Neuronal stem cell (in vitro differentiated cells): ENCODE results near the gene ADRB2.

Experiments used
- DNase-seq: peaks from one replicate; pipeline ENCODE4 v3.0.0-alpha.2; 2013; ENCODE audit warnings: low spot score
- H2AFZ ChIP-seq: one replicate; pipeline ENCODE4 v1.6.1; 2013; ENCODE audit warnings: mild to moderate bottlenecking, low read length, inconsistent platforms
- H2AK5ac ChIP-seq: 2 replicates; pipeline ENCODE4 v1.6.1; 2013; ENCODE audit warnings: low read depth, mild to moderate bottlenecking, inconsistent platforms, low read length, moderate library complexity, mixed read lengths
- H2BK120ac ChIP-seq: 2 replicates; pipeline ENCODE4 v1.6.1; 2013; ENCODE audit warnings: low read depth, mild to moderate bottlenecking, inconsistent platforms, low read length, moderate library complexity, mixed read lengths
- H2BK12ac ChIP-seq: one replicate; pipeline ENCODE4 v1.6.1; 2013; ENCODE audit warnings: low read length, inconsistent platforms
- H2BK15ac ChIP-seq: 2 replicates; pipeline ENCODE4 v1.6.1; 2013; ENCODE audit warnings: mild to moderate bottlenecking, low read length, inconsistent platforms, mixed read lengths
- H2BK5ac ChIP-seq: one replicate; pipeline ENCODE4 v1.6.1; 2013; ENCODE audit warnings: inconsistent platforms, mild to moderate bottlenecking, low read length, moderate library complexity
- H3K14ac ChIP-seq: one replicate; pipeline ENCODE4 v1.6.1; 2013; ENCODE audit warnings: low read length, inconsistent platforms
- H3K18ac ChIP-seq: 2 replicates; pipeline ENCODE4 v1.6.1; 2013; ENCODE audit warnings: low read length, inconsistent platforms
- H3K23ac ChIP-seq: 2 replicates; pipeline ENCODE4 v1.6.1; 2013; ENCODE audit warnings: low read depth, mild to moderate bottlenecking, mixed read lengths, low read length, inconsistent platforms; ENCODE audit not compliant: poor library complexity
- H3K27ac ChIP-seq: replicated peaks from 3 replicates; pipeline ENCODE4 v1.5.1; 2013; ENCODE audit warnings: low read length, inconsistent platforms
- H3K27me3 ChIP-seq, 3 experiments: 2 replicates each; pipeline ENCODE4 v1.6.1; 2013; ENCODE audit warnings: low read length in 3 of 3, mild to moderate bottlenecking in 2 of 3, inconsistent platforms in 1 of 3, low read depth in 1 of 3, mixed read lengths in 1 of 3, moderate library complexity in 1 of 3; ENCODE audit not compliant: control insufficient read depth in 3 of 3, insufficient read depth in 3 of 3
- H3K36me3 ChIP-seq, 2 donors: replicated peaks in 1 of 2; 2 replicates each; pipeline ENCODE4 v1.6.1; 2013; ENCODE audit warnings: low read length in 2 of 2; ENCODE audit not compliant: control insufficient read depth in 2 of 2, insufficient read depth in 2 of 2
- H3K4ac ChIP-seq: 2 replicates; pipeline ENCODE4 v1.6.1; 2013; ENCODE audit warnings: inconsistent platforms, mild to moderate bottlenecking, low read length, moderate library complexity
- H3K4me1 ChIP-seq, 2 donors: 1 replicate in 1 of 2; 2 replicates in 1 of 2; pipeline ENCODE4 v1.6.1; 2013; ENCODE audit warnings: low read length in 2 of 2, low read depth in 1 of 2; ENCODE audit not compliant: control insufficient read depth in 2 of 2, insufficient read depth in 1 of 2
- H3K4me2 ChIP-seq: one replicate; pipeline ENCODE4 v1.6.1; 2013; ENCODE audit warnings: mild to moderate bottlenecking, low read length, inconsistent platforms; ENCODE audit not compliant: insufficient read depth, poor library complexity, severe bottlenecking
- H3K4me3 ChIP-seq, 2 donors: 2 replicates each; pipeline ENCODE4 v1.5.1; 2013; ENCODE audit warnings: low read length in 2 of 2, mild to moderate bottlenecking in 2 of 2, inconsistent platforms in 1 of 2, moderate library complexity in 1 of 2
- H3K79me1 ChIP-seq: one replicate; pipeline ENCODE4 v1.6.1; 2013; ENCODE audit warnings: low read depth, mild to moderate bottlenecking, inconsistent platforms, low read length, moderate library complexity
- H3K9ac ChIP-seq: one replicate; pipeline ENCODE4 v1.6.1; 2013; ENCODE audit warnings: mild to moderate bottlenecking, low read depth, low read length, inconsistent platforms; ENCODE audit not compliant: poor library complexity
- H3K9me3 ChIP-seq, 2 donors: replicated peaks in 1 of 2; 2 replicates each; pipeline versions ENCODE3 to v1.6.1; 2013; ENCODE audit warnings: low read length in 2 of 2, mild to moderate bottlenecking in 2 of 2, inconsistent platforms in 1 of 2, low read depth in 1 of 2, mixed read lengths in 1 of 2, moderate library complexity in 1 of 2; ENCODE audit not compliant: control insufficient read depth in 2 of 2, insufficient read depth in 1 of 2
- H4K8ac ChIP-seq: one replicate; pipeline ENCODE4 v1.6.1; 2013; ENCODE audit warnings: low read depth, mild to moderate bottlenecking, inconsistent platforms, low read length, moderate library complexity
- H4K91ac ChIP-seq: one replicate; pipeline ENCODE4 v1.6.1; 2013; ENCODE audit warnings: low read length, low read depth, mild to moderate bottlenecking, inconsistent platforms; ENCODE audit not compliant: poor library complexity
- WGBS, 2 donors: extraction: QIAGEN DNeasy Blood & Tissue Kit; methylation state at CpG; one replicate each; pipeline ENCODE4 v1.1.7; 2013; ENCODE audit warnings: missing lambda C conversion rate in 2 of 2, mixed read lengths in 1 of 2; ENCODE audit not compliant: insufficient read length in 2 of 2, insufficient replicate concordance in 1 of 2; ENCODE audit errors: extremely low coverage in 2 of 2; 5-methylcytosine and 5-hydroxymethylcytosine counted together

Gene ADRB2

DNA sequence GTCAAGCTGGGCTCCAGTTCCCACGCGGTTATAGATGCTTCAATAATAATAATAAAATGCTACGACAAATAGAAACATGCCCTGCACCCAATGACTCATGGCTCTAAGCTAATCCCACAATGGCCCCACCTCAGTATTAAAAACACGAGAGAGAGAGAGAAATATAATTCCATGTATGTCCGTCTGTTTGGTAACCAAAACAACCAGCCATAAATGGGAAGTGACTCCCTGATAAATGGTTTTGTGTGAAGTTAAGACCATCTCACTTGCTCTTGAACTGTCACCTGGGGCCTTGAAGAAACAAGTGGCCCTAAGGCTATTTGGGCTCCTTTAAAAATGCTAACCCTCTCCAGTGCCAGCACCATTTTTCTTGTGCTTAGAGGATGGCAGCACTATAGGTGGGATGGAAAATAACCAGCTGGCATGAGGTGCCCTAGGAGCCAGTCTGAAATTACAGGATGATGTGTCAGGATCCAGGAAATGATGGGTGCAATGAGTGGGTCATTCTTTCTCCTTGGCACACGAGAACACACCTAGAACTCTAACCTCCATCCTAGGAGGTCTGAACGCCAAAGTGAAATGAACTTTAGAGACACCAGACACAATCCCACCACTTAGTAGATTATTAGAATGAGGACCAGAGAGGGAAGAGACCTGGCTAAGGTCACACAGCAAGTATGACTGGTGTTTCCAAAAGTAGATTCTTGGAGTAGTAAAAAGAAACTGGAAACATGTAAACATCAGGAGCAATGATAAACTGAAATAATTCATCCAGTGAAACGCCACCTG is 35.7 kb upstream of the ADRB2 start:
- Histone ChIP-seq H3K4me3 (no peak overlapping the region), H4K8ac (no peak overlapping the region), H3K18ac (no peak overlapping the region), H3K4me1 (peaks cover 0 to 3% of the 10 kb centered on the region in 2 donors), H3K79me1 (no peaks in the 10 kb centered on the region), H2BK5ac (no peak overlapping the region), H2BK15ac (no peak overlapping the region), H3K23ac (no peak overlapping the region), H3K9me3 (no peaks in the 10 kb centered on the region), H2BK120ac (no peak overlapping the region), H2AK5ac (no peak overlapping the region), H3K36me3 (no peaks in the 10 kb centered on the region), H4K91ac (no peak overlapping the region), H2AFZ (no peak overlapping the region), H3K14ac (no peak overlapping the region), H3K9ac (no peak overlapping the region), H3K4me2 (no peak overlapping the region), H3K27ac (no peak overlapping the region), H2BK12ac (no peak overlapping the region), H3K27me3 (no peaks in the 10 kb centered on the region), H3K4ac (no peak overlapping the region)
- WGBS, 2 donors = no CpG with 5 or more reads among the region's 8 CpGs
- DNase-seq = no peak

DNA sequence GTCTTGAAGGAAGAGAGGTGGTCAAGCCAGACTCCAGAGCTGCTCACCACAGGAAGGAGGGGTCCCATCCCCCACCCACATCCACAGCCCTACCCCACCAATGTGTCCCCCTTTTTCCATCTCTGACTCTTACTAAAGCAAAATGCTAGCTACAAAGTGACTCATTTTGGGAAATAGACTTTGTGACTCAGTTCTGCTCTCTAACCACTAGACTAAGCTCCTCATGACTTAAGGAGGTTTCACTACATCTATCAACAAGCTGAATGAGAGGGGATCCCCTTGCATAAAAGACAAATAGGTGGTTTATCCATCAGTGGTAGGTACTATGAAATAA is 35.1 kb upstream of the ADRB2 start:
- Histone ChIP-seq H4K91ac (no peak overlapping the region), H3K4me2 (no peak overlapping the region), H3K9ac (no peak overlapping the region), H2AFZ (no peak overlapping the region), H2BK120ac (no peak overlapping the region), H3K23ac (no peak overlapping the region), H3K14ac (no peak overlapping the region), H2BK15ac (no peak overlapping the region), H3K27me3 (no peaks in the 10 kb centered on the region), H3K79me1 (no peaks in the 10 kb centered on the region), H3K36me3 (no peaks in the 10 kb centered on the region), H3K4me3 (no peak overlapping the region), H2BK5ac (no peak overlapping the region), H3K27ac (no peak overlapping the region), H2BK12ac (no peak overlapping the region), H3K9me3 (no peaks in the 10 kb centered on the region), H4K8ac (no peak overlapping the region), H3K18ac (no peak overlapping the region), H3K4ac (no peak overlapping the region), H3K4me1 (peaks cover 0 to 3% of the 10 kb centered on the region in 2 donors), H2AK5ac (no peak overlapping the region)
- no peak for DNase-seq

- Histone ChIP-seq H3K4me1 (peaks cover 0 to 3% of the 10 kb centered on the region in 2 donors), H2AFZ (no peak overlapping the region), H3K27ac (no peak overlapping the region), H3K79me1 (no peaks in the 10 kb centered on the region), H3K23ac (no peak overlapping the region), H3K18ac (no peak overlapping the region), H2BK120ac (no peak overlapping the region), H3K36me3 (no peaks in the 10 kb centered on the region), H2BK15ac (no peak overlapping the region), H4K8ac (no peak overlapping the region), H4K91ac (no peak overlapping the region), H3K4me2 (no peak overlapping the region), H3K4ac (no peak overlapping the region), H3K14ac (no peak overlapping the region), H3K9me3 (no peaks in the 10 kb centered on the region), H2BK12ac (no peak overlapping the region), H3K4me3 (no peak overlapping the region), H2BK5ac (no peak overlapping the region), H3K27me3 (no peaks in the 10 kb centered on the region), H2AK5ac (no peak overlapping the region), H3K9ac (no peak overlapping the region)
- no peak for DNase-seq
- no CpG with 5 or more reads among the region's 2 CpGs for WGBS, 2 donors
Measured at GRCh38 chr5:148791696-148792095, 34.7 kb upstream of the ADRB2 start.

GRCh38 chr5:148792744-148793143 is 33.7 kb upstream of the ADRB2 start:
- Histone ChIP-seq H3K23ac (no peak overlapping the region), H4K91ac (no peak overlapping the region), H3K27me3 (no peaks in the 10 kb centered on the region), H2BK5ac (no peak overlapping the region), H3K4me2 (no peak overlapping the region), H2AFZ (no peak overlapping the region), H3K79me1 (no peaks in the 10 kb centered on the region), H3K4me1 (peaks cover 0 to 3% of the 10 kb centered on the region in 2 donors), H4K8ac (no peak overlapping the region), H2BK12ac (no peak overlapping the region), H3K14ac (no peak overlapping the region), H3K9me3 (no peaks in the 10 kb centered on the region), H3K4me3 (no peak overlapping the region), H3K36me3 (no peaks in the 10 kb centered on the region), H2BK120ac (no peak overlapping the region), H3K18ac (no peak overlapping the region), H3K27ac (no peak overlapping the region), H3K9ac (no peak overlapping the region), H3K4ac (no peak overlapping the region), H2AK5ac (no peak overlapping the region), H2BK15ac (no peak overlapping the region)
- no CpG with 5 or more reads among the region's 4 CpGs for WGBS, 2 donors
- no peak for DNase-seq
